GM19452 (cell line): ENCODE measurements around the gene ISL2.

Experiments used
- ATAC-seq: cut with Tn5 transposase; IDR thresholded peaks from one replicate; pipeline ENCODE4 v1.9.1; 2021; ENCODE audit not compliant: unreplicated experiment

The ISL2 gene

DNA sequence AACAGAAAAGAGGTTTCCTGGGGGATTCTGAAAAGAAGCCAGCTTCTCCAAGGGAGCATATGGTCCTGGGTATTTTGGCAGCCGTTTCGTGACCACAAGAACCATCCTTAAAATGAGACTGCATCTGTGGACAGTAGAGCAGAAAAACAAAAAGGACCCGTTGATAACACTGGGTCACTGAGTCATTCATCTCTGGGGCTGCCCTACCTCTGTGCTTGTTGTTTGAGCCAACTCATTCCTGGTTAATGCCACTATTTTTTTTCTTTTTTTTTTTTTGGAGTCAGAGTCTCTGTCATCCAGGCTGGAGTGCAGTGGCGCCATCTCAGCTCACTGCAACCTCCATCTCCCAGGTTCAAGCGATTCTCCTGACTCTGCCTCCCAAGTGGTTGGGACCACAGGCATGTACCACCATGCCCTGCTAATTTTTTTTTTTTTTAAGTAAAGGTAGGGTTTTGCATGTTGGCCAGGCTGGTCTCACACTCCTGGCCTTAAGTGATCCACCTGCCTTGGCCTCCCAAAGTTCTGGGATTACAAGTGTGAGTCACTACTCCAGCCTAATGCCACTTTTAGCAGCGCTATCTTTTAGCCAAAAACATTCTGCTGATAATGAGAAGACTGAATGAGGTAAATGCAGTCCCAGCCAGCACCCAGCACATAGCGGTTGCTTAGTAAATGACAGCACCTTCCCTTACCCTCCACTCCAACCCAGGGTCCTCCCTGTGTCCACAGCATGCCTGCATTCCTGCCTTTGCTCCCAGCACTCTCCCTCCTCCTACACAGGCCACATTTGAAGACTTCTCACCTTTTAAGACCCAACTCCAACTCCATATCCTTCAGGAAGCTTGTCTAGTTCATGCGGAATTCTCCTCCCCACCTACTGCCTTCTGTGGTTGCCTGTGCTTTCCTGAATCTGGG, 9.1 kb upstream of the ISL2 start:
- no peak for ATAC-seq

DNA sequence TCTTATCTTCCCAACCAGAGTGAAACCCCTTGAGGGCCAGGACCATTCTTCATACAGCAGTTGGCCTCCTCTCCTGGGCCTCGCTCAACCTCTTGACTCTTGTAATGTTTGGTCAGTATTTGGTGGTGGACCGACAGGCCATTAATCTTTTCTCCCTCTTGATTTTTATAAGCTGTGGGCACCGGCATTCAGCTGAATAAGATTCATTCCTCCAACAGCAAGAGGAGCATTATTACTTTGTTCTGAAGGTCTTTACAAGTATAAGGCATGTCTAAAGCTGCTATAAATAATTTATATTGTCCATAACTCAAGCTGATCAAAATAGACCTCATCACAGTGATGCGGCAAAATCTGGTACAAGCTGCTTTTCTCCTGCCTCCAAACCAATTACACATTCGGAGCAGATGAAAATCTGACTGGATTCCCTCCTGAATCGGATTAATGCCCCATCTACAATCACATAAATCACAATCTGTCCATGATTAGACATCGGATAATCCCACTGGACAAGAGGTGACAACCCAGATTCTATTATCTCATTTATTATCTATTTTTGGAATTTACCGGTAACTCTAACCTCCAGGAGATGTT, 8.4 kb upstream of the ISL2 start:
- no peak for ATAC-seq

DNA sequence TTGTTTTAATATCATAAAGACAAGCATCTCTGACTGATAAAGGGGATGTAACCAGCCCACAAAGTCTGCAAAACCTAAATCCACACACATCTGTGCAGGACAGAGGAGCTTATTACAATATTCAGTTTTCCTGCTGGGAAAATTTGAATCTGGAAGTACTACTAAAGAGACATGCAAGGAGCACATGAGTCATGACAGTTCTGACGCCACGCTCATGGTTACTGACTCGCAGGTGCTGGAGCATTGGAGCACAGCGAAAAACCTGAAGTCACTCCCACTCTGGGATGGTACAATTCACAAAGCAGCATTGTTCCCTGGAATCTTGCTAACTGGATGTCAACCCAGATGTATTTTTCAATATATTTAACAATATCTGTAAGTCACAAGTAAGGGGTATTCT, 7.6 kb upstream of the ISL2 start:
- no peak for ATAC-seq

DNA sequence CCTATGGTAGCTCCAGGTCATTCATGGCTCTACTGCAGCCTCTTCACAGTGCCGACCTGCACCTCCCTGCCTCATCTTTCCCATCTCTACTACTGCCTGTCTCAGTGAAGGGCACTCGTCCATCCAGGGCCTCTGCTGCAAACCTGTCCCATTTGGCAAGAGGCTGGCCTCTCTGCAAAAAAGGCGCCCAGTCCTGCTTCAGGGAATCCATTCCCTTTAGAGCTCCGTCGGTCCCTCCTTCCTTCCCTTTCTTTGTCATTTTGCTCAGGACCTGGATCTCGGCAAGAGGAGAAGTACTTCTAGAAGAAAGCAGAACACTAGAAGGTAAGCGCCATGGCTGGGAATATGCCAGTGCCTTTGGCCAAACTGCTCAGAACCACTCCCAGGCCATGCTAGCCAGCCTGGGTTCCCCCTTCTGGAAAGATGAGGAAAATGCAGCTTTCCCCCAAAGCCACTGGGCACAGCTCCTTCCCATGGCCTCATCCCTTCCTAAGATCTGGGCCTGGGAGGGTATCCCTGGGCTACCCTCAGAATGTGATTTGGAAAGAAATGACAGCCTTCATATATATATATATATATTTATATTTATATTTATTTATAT, 6.4 kb upstream of the ISL2 start:
- no peak for ATAC-seq

DNA sequence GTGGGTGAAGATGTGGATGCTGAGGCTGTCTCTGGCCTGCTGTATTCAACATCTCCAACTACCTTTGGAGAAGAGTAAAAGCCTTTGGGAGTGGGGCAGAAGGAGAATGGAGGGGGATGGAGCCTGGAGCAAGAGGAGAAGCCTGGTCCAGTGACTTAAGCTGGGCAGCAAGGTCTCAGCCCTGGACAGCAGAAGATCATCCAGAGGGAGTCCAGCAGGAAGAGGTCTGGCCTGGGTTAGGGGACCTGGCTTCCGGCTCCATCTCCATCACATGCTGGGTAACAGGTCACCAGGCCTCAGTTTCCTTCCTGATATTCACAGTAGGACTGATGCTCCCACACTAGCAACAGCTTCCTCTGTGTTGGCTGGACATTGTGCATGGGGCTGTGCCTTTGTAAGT, 3.8 kb upstream of the ISL2 start:
- ATAC-seq: no peak

DNA sequence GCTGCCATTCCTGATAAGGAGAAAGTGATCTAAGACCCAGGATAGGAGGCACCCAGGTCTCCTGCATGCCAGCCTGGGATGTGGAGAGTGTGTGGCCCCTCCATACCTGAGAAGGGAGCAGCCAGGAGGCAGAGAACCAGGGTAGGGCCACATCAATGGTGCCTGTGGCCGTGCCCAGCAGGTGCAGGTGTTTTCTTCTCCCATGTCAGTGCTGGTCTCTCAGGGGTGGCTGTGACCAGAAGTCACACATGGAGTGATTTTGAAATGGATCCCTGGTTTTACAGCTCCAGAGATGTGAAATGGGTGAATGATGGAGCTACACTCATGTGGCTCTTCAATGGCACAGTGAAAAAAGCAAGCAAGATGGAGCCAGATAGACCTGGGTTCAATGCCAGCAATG, 3.3 kb upstream of the ISL2 start:
- ATAC-seq: no peak

DNA sequence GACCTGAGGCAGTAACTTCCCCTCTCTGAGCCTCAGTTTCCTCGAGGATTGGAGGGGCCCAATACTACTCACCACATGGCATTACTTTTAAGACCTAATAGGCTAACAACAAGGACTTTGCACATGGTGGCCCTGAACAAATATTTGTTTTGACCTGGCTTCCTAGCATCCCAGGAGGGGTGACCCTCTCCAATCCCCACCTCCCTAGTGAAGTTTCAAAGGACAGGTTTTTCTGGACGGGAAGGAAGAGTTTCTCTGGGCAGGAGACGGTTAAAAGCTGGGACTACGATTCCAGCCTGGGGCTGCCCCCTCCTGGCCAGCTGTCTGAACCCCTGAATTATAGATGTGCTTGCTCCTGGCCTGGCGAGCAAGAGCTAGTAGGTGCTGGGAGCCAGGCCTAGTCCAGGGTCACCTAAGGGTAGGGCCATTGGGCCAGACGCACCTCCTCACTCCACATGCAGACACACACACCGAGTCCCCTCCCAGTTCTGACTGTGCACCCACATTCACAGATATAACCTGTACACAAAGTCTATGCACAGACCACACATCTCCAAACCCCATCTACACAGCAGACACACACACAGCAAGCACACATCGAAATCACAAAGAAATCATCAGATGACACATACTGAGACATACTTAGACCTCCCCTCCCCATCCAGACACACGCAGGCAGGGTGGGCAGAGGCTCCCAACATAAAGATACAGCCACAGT, 2.7 kb upstream of the ISL2 start:
- ATAC-seq: no peak

DNA sequence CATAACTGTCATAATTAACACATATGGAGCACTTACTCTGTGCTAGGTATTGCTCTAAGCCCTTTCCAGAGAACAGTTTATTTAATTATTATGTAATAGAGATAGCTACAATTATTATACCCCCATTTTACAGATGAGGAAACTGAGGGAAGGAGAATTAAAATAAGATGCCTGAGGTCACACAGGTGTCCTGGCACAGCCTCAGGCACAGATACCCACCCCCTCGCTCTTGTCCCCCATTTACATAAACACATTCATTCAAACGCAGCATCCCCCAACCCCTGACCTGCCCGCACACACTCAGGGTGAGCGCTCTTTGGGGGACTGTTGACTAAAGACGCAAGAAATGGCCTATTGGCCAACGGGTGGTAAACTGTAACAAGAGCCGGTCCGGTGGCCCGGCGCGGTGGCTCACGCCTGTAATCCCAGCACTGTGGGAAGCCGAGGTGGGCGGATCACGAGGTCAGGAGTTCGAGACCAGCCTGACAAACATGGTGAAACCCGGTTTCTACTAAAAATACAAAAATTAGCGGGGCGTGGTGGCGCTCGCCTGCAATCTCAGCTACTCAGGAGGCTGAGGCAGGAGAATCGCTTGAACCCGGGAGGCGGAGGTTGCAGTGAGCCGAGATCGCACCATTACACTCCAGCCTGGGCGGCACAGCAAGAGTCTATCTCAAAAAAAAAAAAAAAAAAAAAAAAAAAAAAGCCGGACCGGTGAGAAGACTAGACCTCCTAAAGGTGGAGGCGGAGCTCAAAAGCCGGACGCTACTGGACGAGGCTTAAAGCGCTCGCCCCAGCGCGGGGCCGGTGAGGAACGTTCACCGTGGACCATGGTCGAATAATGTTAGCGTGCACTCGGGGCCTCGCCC, 1.9 kb upstream of the ISL2 start:
- no peak for ATAC-seq

DNA sequence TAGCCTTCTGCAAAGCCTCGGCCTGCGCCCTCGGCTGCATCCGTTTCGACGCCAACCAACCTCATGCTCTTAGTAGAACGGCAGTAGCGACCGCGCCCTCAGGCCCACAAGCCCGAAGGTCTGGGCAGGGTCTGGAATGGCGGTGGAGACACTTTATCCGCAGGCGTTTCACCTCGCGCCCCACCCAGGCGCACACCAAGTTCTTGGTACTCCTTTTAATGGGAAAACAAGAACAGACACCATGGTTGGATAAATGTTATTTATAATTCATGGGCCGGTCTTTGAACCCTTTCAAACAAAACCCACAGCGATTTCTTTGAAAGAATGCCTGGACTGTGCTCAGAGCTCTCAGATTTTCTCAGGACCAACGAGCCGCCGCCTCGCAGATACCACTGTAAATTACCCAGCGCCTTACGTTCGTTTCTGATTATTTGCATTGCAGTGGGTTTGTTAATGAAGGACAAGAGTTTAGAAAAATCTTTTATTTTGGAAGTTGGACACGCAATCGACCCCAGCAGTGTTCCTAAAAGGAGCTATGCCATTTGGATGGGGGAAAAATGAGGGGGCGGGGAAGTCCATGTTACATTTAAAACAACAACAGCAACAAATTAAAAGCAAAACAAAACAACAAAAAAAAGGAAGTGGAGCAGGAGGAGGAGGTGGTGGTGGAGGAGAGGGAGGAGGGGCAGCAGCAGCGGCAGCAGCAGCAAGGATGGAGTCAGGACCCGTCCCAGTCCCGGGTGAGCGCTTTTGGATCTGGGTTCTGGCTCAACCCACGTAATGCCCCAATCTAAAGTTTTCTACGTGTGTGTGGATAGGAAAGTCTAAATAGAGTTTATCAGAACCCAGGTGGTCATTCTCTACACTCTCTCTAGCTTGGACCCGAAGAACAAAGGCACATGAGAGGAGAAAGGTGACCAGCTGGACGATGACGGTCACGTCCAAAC, 993 bp upstream of the ISL2 start:
- no peak for ATAC-seq

DNA sequence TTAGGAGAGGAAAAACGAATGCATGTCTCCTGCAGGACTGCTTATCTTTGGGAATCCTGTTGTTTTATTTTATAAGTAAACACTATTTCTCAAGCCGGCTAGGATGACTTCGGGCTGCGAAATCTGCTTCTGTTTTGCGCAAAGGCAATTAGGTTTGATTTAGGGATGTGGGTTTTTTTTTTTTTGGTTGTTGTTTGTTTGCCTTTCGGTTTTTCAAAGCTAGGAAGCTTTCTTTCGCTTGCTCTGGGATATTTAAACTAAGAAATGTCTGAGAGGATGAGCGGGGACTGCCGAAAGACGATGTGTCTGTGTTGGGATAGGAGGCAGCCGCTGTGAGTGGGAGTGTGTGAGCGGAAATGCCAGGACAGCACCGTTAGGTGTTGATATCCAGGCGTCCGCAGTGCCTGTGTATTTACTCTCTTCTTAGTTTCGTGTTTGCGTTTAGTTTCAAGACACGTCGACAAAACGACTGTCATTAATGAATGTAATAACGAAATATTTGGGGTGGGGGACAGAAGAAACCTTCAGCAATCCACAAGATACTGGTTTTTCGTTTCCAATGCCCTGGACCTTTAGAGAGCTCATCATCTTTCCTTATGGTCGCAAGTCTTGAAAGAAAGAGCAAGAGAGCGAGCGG, 604 bp downstream of the ISL2 start:
- ATAC-seq: no peak

DNA sequence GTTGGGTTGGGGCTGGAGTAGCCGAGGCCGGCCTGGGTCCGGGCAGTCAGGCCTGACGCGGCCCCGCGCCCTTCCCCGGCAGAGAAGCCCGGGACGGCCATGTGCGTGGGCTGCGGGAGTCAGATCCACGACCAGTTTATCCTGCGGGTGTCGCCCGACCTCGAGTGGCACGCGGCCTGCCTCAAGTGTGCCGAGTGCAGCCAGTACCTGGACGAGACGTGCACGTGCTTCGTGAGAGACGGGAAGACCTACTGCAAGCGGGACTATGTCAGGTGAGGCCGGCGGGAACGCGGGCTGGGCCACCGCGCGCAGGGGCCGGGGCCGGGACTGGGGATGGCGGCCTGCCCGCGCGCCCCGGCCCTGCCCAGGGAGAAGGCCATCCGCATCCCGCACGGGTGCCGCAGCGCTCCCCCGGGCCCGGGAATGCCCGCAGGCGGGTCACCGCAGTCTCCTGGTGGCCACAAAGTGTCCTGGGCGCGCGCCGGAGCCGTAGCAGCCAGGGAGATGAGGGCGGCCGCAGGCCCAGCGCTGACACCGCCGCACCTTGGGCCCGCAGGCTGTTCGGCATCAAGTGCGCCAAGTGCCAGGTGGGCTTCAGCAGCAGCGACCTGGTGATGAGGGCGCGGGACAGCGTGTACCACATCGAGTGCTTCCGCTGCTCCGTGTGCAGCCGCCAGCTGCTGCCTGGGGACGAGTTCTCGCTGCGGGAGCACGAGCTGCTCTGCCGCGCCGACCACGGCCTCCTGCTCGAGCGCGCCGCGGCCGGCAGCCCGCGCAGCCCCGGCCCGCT, 1.3 kb downstream of the ISL2 start:
- ATAC-seq: no peak

DNA sequence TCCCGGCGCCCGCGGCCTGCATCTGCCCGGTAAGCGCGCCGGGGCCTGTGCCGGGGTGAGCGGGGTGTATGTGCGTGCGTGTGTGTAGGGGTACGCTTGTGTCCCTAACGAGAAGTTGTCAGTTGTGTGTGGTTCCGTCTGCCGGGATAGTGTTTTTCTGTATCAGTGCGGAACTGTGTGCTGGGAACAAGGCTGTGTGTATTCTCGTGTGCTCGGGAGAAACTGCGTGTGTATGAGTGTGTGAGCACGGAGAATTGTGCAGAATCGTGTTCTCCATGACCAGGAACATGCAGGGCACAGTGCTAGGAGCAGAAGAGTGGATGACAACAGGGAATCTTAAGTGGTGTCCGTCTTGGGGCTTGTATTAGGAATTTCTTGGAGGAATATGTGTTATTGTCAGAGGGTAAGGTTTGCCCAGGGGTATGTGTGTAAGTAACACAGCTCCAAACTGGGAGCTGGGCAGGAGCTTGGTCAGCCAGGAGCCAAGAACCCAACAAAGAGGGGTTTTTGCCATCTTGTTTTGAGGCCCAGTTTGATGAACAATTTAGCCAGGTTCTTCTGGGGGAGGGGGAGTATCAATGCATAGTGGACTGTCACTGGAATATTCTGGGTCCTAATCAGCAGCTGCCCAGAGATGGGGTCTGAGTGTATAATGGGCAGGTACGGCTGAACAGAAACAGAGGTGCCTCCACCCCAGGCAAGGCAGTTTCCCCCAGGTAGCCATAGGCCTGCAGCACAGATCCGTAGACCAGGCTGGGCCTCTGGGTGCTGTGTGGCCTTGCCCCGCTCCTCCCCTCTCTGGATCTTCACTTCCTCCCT, 2.1 kb downstream of the ISL2 start:
- ATAC-seq: no peak

DNA sequence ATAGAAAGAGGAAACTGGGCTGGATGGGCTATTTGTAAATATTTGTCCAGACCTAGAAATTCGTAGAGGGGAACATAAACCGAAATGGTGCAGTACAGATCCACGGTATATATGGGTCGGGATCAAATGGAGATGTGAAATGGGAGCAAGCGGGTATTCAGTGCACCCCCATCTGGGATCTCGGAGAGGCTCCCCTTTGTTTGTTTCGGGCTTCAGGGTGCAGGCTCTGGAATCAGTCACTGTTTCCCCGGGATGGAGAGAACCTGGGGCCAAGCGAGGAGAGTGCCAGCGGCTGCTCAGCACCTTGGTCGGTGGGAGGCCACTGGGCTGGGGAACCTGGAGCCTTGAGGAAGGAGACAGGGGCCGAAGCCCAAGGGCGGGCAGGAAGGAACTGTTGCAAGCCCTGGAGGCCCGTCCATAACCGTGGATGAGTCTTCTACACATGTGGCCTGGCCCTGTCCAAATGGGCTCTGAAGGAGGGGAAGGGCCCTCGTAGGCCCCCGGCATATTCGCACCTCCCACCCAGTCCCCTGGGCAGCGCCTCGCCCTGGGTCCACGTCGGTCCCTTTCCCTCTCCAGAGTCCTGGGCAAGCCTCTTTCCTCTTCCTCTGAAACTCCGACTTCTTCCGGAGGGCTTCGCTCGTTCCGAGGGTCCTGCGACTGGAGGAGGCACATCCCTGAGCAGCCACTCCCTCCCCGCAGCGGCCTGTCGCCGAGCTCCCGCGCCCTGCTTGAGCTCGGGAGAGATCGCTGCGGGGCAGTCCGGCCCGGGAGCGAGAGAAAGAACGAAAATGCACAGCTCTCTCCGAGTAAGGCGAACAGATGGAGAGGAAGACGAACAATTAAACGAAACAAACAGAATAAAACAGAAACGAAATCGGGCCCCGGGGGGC, 3.0 kb downstream of the ISL2 start:
- ATAC-seq: no peak

DNA sequence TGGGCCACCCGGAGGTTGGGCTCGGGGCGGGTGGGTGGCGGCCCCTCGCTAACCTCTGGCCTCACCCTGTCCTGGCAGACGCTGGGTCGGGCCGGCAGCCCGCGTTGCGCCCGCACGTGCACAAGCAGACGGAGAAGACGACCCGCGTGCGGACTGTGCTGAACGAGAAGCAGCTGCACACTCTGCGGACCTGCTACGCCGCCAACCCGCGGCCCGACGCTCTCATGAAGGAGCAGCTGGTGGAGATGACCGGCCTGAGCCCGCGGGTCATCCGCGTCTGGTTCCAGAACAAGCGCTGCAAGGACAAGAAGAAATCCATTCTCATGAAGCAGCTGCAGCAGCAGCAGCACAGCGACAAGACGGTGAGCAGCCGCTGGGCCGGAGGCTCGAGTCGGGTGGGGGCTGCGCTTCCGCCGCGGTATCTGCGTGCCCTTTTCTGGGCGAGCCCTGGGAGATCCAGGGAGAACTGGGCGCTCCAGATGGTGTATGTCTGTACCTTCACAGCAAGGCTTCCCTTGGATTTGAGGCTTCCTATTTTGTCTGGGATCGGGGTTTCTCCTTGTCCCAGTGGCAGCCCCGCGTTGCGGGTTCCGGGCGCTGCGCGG, 3.7 kb downstream of the ISL2 start:
- ATAC-seq: no peak

DNA sequence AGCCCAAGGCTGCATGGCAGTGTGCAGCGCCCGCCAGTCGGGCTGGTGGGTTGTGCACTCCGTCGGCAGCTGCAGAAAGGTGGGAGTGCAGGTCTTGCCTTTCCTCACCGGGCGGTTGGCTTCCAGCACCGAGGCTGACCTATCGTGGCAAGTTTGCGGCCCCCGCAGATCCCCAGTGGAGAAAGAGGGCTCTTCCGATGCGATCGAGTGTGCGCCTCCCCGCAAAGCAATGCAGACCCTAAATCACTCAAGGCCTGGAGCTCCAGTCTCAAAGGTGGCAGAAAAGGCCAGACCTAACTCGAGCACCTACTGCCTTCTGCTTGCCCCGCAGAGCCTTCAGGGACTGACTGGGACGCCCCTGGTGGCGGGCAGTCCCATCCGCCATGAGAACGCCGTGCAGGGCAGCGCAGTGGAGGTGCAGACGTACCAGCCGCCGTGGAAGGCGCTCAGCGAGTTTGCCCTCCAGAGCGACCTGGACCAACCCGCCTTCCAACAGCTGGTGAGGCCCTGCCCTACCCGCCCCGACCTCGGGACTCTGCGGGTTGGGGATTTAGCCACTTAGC, 4.3 kb downstream of the ISL2 start:
- no peak for ATAC-seq
